ENCODE results near the gene TAMALIN. TPM values are rescaled to one million over a fixed set of nuclear protein-coding genes. Genes with fewer than 3 reads are reported as not detected.

The TAMALIN gene
- total and polyA plus RNA-seq, 2 experiments from 2014 or later: 0.34 to 3.0 TPM

- TF ChIP-seq CTCF (conservative IDR thresholded peaks at IDR 0.05; ENCODE audit: low read depth in 2 of 2): no peak
- TF ChIP-seq CREB1 (CRISPR knock-in tag; IDR thresholded peaks at IDR 0.05; ENCODE audit: low read depth): no peak
- TF ChIP-seq POLR2AphosphoS5 (IDR thresholded peaks at IDR 0.05; ENCODE audit: low read depth): no peak
- TF ChIP-seq STAT1 (IDR thresholded peaks at IDR 0.05; ENCODE audit: unreplicated experiment): no peak
- TF ChIP-seq NANOG (IDR thresholded peaks at IDR 0.05; ENCODE audit: borderline replicate concordance): no peak
- no peak for TF ChIP-seq ETS1 (IDR thresholded peaks at IDR 0.05)
- TF ChIP-seq ZNF114 (CRISPR knock-in tag; IDR thresholded peaks at IDR 0.05): no peak
These were observed 11.8 kb downstream of the TAMALIN start (continued) for GRCh38 chr12:52018433-52019112.

GRCh38 chr12:52019113-52019770 lies 12.5 kb downstream of the TAMALIN start:
- DNase-seq (ENCODE audit: low spot score): no peak
- no peak overlapping the region for H3K27ac Mint-ChIP-seq
- H3K36me3 ChIP-seq (ENCODE audit: insufficient read depth): no peaks in the 10 kb centered on the region
- H4K20me1 ChIP-seq (replicated peaks; ENCODE audit: insufficient read depth): no peaks in the 10 kb centered on the region
- no peaks in the 10 kb centered on the region for H3K9me2 ChIP-seq (ENCODE audit: insufficient read depth)
- H2AFZ ChIP-seq: no peak overlapping the region
- H3F3A ChIP-seq (replicated peaks; ENCODE audit: low read depth): peaks cover 2% of the 10 kb centered on the region; the same call in 1 of the 2 replicates
- H3K27me3 Mint-ChIP-seq (ENCODE audit: insufficient read depth, low read depth, poor library complexity): peaks cover 35% of the 10 kb centered on the region
- H3K79me2 ChIP-seq (replicated peaks; ENCODE audit: insufficient read depth): no peaks in the 10 kb centered on the region
- H3K4me1 ChIP-seq (ENCODE audit: insufficient read depth): peaks cover 16% of the 10 kb centered on the region
- no peak overlapping the region for H3K4me3 ChIP-seq
- H3K9me3 Mint-ChIP-seq: no peaks in the 10 kb centered on the region; the same call in 2 of the 3 replicates
- H3K4me2 ChIP-seq: no peak overlapping the region
- H3K4me1 Mint-ChIP-seq: peaks cover 19% of the 10 kb centered on the region
- no peaks in the 10 kb centered on the region; the same call in 2 of the 3 replicates for H3K36me3 Mint-ChIP-seq (ENCODE audit: low read depth)
- TF ChIP-seq REST (IDR thresholded peaks at IDR 0.05; ENCODE audit: unreplicated experiment): no peak
- no peak for TF ChIP-seq CREB1 (CRISPR knock-in tag; IDR thresholded peaks at IDR 0.05; ENCODE audit: low read depth)
- TF ChIP-seq STAT1 (IDR thresholded peaks at IDR 0.05; ENCODE audit: unreplicated experiment): no peak
- TF ChIP-seq ETS1 (IDR thresholded peaks at IDR 0.05): no peak
- no peak for TF ChIP-seq NANOG (IDR thresholded peaks at IDR 0.05; ENCODE audit: borderline replicate concordance)
- no peak for TF ChIP-seq JUNB (IDR thresholded peaks at IDR 0.05; ENCODE audit: unreplicated experiment)
- no peak for TF ChIP-seq CTCF (conservative IDR thresholded peaks at IDR 0.05; ENCODE audit: low read depth in 2 of 2)
- no peak for TF ChIP-seq ZNF114 (CRISPR knock-in tag; IDR thresholded peaks at IDR 0.05)
- TF ChIP-seq POLR2AphosphoS5 (IDR thresholded peaks at IDR 0.05; ENCODE audit: low read depth): no peak
- ATAC-seq: no peak
- H3K4me3 Mint-ChIP-seq: no peak overlapping the region
- peaks cover 64% of the 10 kb centered on the region for H3K27me3 ChIP-seq (ENCODE audit: insufficient read depth)
- H3K27ac ChIP-seq (ENCODE audit: low read depth): no peak overlapping the region
